IMR-90 (cell line): ENCODE results near the gene IFI27L1.

Source experiments
- CEBPB ChIP-seq: IDR thresholded peaks from 2 replicates; pipeline ENCODE4 v1.6.1; 2012; ENCODE audit warnings: low read depth, low read length, improper control_type of control experiment
- CHD1 ChIP-seq: IDR thresholded peaks from 2 replicates; pipeline ENCODE4 v1.6.1; 2012; ENCODE audit warnings: low read depth, low read length, improper control_type of control experiment
- FOS ChIP-seq: fragments of 150-350 bp; IDR thresholded peaks from 2 replicates; pipeline ENCODE4 v1.6.1; 2016; ENCODE audit warnings: low read depth, low read length
- MAFK ChIP-seq: IDR thresholded peaks from 2 replicates; pipeline ENCODE4 v1.6.1; 2012; ENCODE audit warnings: low read depth, low read length, improper control_type of control experiment
- MAZ ChIP-seq: IDR thresholded peaks from 2 replicates; pipeline ENCODE4 v1.6.1; 2012; ENCODE audit warnings: low read depth, mild to moderate bottlenecking, low read length, improper control_type of control experiment, moderate library complexity, borderline replicate concordance
- POLR2A ChIP-seq: IDR thresholded peaks from 2 replicates; pipeline ENCODE4 v1.6.1; 2012; ENCODE audit warnings: mild to moderate bottlenecking, low read depth, low read length
- RAD21 ChIP-seq: IDR thresholded peaks from 2 replicates; pipeline ENCODE4 v1.6.1; 2012; ENCODE audit warnings: low read length, improper control_type of control experiment
- RCOR1 ChIP-seq: IDR thresholded peaks from 2 replicates; pipeline ENCODE4 v1.6.1; 2012; ENCODE audit warnings: mild to moderate bottlenecking, low read length, improper control_type of control experiment; ENCODE audit not compliant: insufficient replicate concordance
- RFX5 ChIP-seq: IDR thresholded peaks from 2 replicates; pipeline ENCODE4 v1.8.0; 2012; ENCODE audit warnings: low read depth, mild to moderate bottlenecking, low read length, moderate library complexity
- SMC3 ChIP-seq: fragments of 150-350 bp; IDR thresholded peaks from 2 replicates; pipeline ENCODE4 v1.6.1; 2016; ENCODE audit warnings: low read depth, mild to moderate bottlenecking, antibody characterized with exemption, low read length, moderate library complexity
- TF ChIP-seq, protein P1 (sequence below): conservative IDR thresholded peaks from 2 replicates; pipeline ENCODE4 v1.5.1; 2012; ENCODE audit warnings: mild to moderate bottlenecking, low read depth, low read length, improper control_type of control experiment
- TF ChIP-seq, protein P2 (sequence below): fragments of 150-350 bp; IDR thresholded peaks from 2 replicates; pipeline ENCODE4 v1.6.1; 2017; ENCODE audit warnings: mild to moderate bottlenecking, antibody characterized with exemption, low read length, low read depth

DNA sequence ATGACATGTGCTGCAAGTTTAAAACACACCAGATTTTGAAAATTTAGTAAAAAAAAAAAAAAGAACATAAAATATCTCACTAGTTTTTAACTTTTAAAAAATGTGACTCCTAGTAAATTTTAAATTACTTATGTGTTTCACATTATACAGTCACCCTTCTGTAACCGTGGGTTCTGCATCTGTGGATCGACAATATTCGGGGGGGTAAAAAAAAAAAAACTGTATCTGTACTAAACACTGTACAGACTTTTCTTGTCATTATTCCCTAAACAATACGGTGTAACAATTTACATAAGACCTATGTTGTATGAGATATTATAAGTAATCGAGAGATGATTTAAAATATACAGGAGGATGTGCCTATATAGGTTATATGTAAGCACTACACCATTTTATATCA lies 3.3 kb upstream of the IFI27L1 start:
- TF ChIP-seq, protein P1, sequence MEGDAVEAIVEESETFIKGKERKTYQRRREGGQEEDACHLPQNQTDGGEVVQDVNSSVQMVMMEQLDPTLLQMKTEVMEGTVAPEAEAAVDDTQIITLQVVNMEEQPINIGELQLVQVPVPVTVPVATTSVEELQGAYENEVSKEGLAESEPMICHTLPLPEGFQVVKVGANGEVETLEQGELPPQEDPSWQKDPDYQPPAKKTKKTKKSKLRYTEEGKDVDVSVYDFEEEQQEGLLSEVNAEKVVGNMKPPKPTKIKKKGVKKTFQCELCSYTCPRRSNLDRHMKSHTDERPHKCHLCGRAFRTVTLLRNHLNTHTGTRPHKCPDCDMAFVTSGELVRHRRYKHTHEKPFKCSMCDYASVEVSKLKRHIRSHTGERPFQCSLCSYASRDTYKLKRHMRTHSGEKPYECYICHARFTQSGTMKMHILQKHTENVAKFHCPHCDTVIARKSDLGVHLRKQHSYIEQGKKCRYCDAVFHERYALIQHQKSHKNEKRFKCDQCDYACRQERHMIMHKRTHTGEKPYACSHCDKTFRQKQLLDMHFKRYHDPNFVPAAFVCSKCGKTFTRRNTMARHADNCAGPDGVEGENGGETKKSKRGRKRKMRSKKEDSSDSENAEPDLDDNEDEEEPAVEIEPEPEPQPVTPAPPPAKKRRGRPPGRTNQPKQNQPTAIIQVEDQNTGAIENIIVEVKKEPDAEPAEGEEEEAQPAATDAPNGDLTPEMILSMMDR: no peak
- TF ChIP-seq POLR2A (no peak), CEBPB (no peak), MAZ (no peak), RFX5 (no peak), SMC3 (no peak), RAD21 (no peak), MAFK (no peak), FOS (no peak), RCOR1 (no peak), CHD1 (no peak)
- TF ChIP-seq, protein P2, sequence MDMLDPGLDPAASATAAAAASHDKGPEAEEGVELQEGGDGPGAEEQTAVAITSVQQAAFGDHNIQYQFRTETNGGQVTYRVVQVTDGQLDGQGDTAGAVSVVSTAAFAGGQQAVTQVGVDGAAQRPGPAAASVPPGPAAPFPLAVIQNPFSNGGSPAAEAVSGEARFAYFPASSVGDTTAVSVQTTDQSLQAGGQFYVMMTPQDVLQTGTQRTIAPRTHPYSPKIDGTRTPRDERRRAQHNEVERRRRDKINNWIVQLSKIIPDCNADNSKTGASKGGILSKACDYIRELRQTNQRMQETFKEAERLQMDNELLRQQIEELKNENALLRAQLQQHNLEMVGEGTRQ: no peak
